GM12878 (cell line): Measurements from ENCODE around the gene PEX16. TPM values are rescaled to one million over a fixed set of nuclear protein-coding genes. Genes with fewer than 3 reads are reported as not detected.

ENCODE experiments used
- BCL11A ChIP-seq: IDR thresholded peaks from 2 replicates; pipeline ENCODE4 v1.6.1; 2011; ENCODE audit warnings: low read depth, low read length
- BMI1 ChIP-seq: fragments of 450-650 bp; IDR thresholded peaks from 2 replicates; pipeline ENCODE4 v1.6.1; 2016; ENCODE audit warnings: mild to moderate bottlenecking, moderate library complexity, borderline replicate concordance
- BRCA1 ChIP-seq: IDR thresholded peaks from 2 replicates; pipeline ENCODE4 v1.6.1; 2011; ENCODE audit warnings: low read depth, low read length, improper control_type of control experiment
- CBX3 ChIP-seq: fragments of 200-600 bp; sonication (generic); IDR thresholded peaks from 2 replicates; pipeline ENCODE4 v1.6.1; 2016; ENCODE audit warnings: low read depth, borderline replicate concordance
- EP300 ChIP-seq, 2 experiments: fragments of 150-350 bp in 1 of 2; IDR thresholded peaks; 2 replicates each; pipeline ENCODE4 v1.6.1; 2011 to 2012; ENCODE audit warnings: low read depth in 2 of 2, low read length in 2 of 2, borderline replicate concordance in 1 of 2, improper control_type of control experiment in 1 of 2, inconsistent platforms in 1 of 2; ENCODE audit not compliant: control insufficient read depth in 1 of 2
- FOXM1 ChIP-seq: IDR thresholded peaks from 2 replicates; pipeline ENCODE4 v1.6.1; 2012; ENCODE audit warnings: low read depth, mild to moderate bottlenecking, inconsistent platforms, low read length, moderate library complexity
- HDGF ChIP-seq: fragments of 450-650 bp; IDR thresholded peaks from 2 replicates; pipeline ENCODE4 v1.6.1; 2016; ENCODE audit warnings: antibody characterized with exemption
- KDM1A ChIP-seq: fragments of 200-600 bp; sonication (generic); IDR thresholded peaks from 2 replicates; pipeline ENCODE4 v1.6.1; 2016; ENCODE audit warnings: borderline replicate concordance
- MEF2B ChIP-seq: fragments of 450-650 bp; IDR thresholded peaks from 2 replicates; pipeline ENCODE4 v1.6.1; 2018; ENCODE audit warnings: mild to moderate bottlenecking, moderate library complexity; ENCODE audit not compliant: partially characterized antibody, poor library complexity, severe bottlenecking
- NFYB ChIP-seq: IDR thresholded peaks from 2 replicates; pipeline ENCODE4 v1.6.1; 2011; ENCODE audit warnings: low read depth, mild to moderate bottlenecking, low read length, improper control_type of control experiment, moderate library complexity; ENCODE audit not compliant: insufficient read depth
- PAX8 ChIP-seq: fragments of 450-650 bp; IDR thresholded peaks from 2 replicates; pipeline ENCODE4 v1.6.1; 2017; ENCODE audit warnings: mild to moderate bottlenecking, moderate library complexity
- RB1 ChIP-seq: fragments of 450-650 bp; formaldehyde crosslinking; IDR thresholded peaks from 2 replicates; pipeline ENCODE4 v1.6.1; 2017; ENCODE audit warnings: mild to moderate bottlenecking, borderline replicate concordance
- STAT3 ChIP-seq: IDR thresholded peaks from 2 replicates; pipeline ENCODE4 v1.6.1; 2011; ENCODE audit warnings: low read depth, low read length, improper control_type of control experiment
- TARDBP ChIP-seq: IDR thresholded peaks from 2 replicates; pipeline ENCODE4 v1.6.1; 2016; ENCODE audit warnings: borderline replicate concordance
- ZBED1 ChIP-seq: IDR thresholded peaks from 2 replicates; pipeline ENCODE4 v1.6.1; 2016; ENCODE audit warnings: borderline replicate concordance
- ZNF217 ChIP-seq: fragments of 450-650 bp; IDR thresholded peaks from 2 replicates; pipeline ENCODE4 v1.6.1; 2017; ENCODE audit warnings: antibody characterized with exemption, mild to moderate bottlenecking
- ZZZ3 ChIP-seq: IDR thresholded peaks from 2 replicates; pipeline ENCODE4 v1.6.1; 2011; ENCODE audit warnings: low read depth; ENCODE audit not compliant: control insufficient read depth, insufficient read length
- polyA plus RNA-seq, 11 experiments: library from polyadenylated mRNA; depleted of rRNA in 4 of 11; unstranded in 6 of 11; stranded (reverse) in 5 of 11; fragments of >200 nt; fragmentation: Nextera tagmentation in 4 of 11; fragmentation: Illumina TruSeq in 1 of 11; extraction: Ambion mirVana in 4 of 11; extraction: Trizol in 1 of 11; gene quantifications; 1 replicate in 1 of 11; 2 replicates in 10 of 11; pipeline versions ENCODE4 v1.2.1 to v1.2.3, GENCODE V29; 2011 to 2016; ENCODE audit warnings: inconsistent platforms in 2 of 11, missing spikeins in 2 of 11, low read depth in 1 of 11
- total RNA-seq, 4 experiments: library from RNA; depleted of rRNA in 3 of 4; stranded (reverse); fragments of >200 nt in 3 of 4; fragmentation: Illumina TruSeq in 1 of 4; extraction: Trizol in 1 of 4; gene quantifications; 2 replicates each; pipeline versions ENCODE4 v1.2.1 to v1.2.3, GENCODE V29; 2013 to 2021
- TF ChIP-seq, protein P1 (sequence below): fragments of 450-650 bp; IDR thresholded peaks from 2 replicates; pipeline ENCODE4 v1.6.1; 2018; ENCODE audit warnings: borderline replicate concordance, mild to moderate bottlenecking; ENCODE audit not compliant: partially characterized antibody
- TF ChIP-seq, protein P2 (sequence below): fragments of 450-650 bp; IDR thresholded peaks from 2 replicates; pipeline ENCODE4 v1.6.1; 2016; ENCODE audit warnings: mild to moderate bottlenecking, moderate library complexity, borderline replicate concordance
- TF ChIP-seq, protein P3 (sequence below), 3 experiments: IDR thresholded peaks in 2 of 3; conservative IDR thresholded peaks in 1 of 3; 2 replicates each; pipeline ENCODE4 v1.5.1; 2011; ENCODE audit warnings: low read depth in 3 of 3, low read length in 3 of 3, mild to moderate bottlenecking in 3 of 3, control low read depth in 2 of 3, moderate library complexity in 2 of 3, inconsistent platforms in 1 of 3, mixed read lengths in 1 of 3; ENCODE audit not compliant: control insufficient read depth in 2 of 3, insufficient read depth in 1 of 3; ENCODE audit errors: extremely low read depth in 1 of 3
- TF ChIP-seq, protein P4 (sequence below): fragments of 450-650 bp; IDR thresholded peaks from 2 replicates; pipeline ENCODE4 v1.6.1; 2017; ENCODE audit warnings: borderline replicate concordance

The PEX16 gene
- total and polyA plus RNA-seq, 10 of the 15 experiments (the other 5 are each of a cell fraction or from before 2014, with no cell fraction given): 1.4 to 53.5 (median 27.6) TPM

DNA sequence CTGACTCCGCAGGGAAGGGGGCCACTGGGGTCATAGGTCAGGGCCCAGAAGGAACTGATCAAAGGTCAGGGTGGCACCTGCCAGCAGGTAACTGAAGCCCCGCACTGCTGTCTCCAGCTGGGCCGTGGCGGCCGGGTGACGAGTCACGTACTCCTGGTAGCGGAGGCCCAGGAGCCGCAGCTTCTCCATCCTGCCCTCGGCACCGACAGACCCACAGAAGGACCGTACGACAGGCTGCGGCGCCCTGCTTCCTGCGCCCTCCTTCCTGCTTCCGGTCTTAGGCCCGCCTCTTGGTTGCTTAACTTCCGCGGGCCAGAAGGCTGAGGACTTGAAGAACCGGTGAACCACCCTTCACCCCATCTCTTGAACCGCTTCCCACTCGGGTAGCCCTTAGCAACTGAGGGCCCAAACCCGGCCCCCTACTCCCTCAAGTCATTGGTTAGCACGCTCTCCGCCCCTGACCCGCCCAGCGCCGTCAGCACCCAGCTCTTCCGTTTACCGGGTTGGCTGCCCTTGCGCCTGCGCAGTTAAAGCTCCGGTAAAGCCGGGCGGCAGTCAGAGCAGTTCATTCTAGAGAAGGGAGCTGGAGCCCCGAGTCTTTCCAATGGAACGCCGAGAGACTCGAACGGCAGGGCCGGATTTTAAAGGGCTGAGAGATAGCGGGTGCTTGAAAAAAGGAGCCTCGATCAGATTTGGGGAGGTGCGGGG lies at the start of gene PEX16 (continued):
- peak; percentile 87 for TF ChIP-seq BMI1
- TF ChIP-seq, protein P1, sequence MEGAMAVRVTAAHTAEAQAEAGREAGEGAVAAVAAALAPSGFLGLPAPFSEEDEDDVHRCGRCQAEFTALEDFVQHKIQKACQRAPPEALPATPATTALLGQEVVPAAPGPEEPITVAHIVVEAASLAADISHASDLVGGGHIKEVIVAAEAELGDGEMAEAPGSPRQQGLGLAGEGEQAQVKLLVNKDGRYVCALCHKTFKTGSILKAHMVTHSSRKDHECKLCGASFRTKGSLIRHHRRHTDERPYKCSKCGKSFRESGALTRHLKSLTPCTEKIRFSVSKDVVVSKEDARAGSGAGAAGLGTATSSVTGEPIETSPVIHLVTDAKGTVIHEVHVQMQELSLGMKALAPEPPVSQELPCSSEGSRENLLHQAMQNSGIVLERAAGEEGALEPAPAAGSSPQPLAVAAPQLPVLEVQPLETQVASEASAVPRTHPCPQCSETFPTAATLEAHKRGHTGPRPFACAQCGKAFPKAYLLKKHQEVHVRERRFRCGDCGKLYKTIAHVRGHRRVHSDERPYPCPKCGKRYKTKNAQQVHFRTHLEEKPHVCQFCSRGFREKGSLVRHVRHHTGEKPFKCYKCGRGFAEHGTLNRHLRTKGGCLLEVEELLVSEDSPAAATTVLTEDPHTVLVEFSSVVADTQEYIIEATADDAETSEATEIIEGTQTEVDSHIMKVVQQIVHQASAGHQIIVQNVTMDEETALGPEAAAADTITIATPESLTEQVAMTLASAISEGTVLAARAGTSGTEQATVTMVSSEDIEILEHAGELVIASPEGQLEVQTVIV: peak; percentile 85
- no peak for TF ChIP-seq ZBED1
- no peak for TF ChIP-seq CBX3
- no peak for TF ChIP-seq TARDBP
- peak; percentile 14 for TF ChIP-seq MEF2B
- TF ChIP-seq, protein P2, sequence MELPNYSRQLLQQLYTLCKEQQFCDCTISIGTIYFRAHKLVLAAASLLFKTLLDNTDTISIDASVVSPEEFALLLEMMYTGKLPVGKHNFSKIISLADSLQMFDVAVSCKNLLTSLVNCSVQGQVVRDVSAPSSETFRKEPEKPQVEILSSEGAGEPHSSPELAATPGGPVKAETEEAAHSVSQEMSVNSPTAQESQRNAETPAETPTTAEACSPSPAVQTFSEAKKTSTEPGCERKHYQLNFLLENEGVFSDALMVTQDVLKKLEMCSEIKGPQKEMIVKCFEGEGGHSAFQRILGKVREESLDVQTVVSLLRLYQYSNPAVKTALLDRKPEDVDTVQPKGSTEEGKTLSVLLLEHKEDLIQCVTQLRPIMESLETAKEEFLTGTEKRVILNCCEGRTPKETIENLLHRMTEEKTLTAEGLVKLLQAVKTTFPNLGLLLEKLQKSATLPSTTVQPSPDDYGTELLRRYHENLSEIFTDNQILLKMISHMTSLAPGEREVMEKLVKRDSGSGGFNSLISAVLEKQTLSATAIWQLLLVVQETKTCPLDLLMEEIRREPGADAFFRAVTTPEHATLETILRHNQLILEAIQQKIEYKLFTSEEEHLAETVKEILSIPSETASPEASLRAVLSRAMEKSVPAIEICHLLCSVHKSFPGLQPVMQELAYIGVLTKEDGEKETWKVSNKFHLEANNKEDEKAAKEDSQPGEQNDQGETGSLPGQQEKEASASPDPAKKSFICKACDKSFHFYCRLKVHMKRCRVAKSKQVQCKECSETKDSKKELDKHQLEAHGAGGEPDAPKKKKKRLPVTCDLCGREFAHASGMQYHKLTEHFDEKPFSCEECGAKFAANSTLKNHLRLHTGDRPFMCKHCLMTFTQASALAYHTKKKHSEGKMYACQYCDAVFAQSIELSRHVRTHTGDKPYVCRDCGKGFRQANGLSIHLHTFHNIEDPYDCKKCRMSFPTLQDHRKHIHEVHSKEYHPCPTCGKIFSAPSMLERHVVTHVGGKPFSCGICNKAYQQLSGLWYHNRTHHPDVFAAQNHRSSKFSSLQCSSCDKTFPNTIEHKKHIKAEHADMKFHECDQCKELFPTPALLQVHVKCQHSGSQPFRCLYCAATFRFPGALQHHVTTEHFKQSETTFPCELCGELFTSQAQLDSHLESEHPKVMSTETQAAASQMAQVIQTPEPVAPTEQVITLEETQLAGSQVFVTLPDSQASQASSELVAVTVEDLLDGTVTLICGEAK: peak; percentile 95
- no peak for TF ChIP-seq STAT3
- TF ChIP-seq, protein P3, sequence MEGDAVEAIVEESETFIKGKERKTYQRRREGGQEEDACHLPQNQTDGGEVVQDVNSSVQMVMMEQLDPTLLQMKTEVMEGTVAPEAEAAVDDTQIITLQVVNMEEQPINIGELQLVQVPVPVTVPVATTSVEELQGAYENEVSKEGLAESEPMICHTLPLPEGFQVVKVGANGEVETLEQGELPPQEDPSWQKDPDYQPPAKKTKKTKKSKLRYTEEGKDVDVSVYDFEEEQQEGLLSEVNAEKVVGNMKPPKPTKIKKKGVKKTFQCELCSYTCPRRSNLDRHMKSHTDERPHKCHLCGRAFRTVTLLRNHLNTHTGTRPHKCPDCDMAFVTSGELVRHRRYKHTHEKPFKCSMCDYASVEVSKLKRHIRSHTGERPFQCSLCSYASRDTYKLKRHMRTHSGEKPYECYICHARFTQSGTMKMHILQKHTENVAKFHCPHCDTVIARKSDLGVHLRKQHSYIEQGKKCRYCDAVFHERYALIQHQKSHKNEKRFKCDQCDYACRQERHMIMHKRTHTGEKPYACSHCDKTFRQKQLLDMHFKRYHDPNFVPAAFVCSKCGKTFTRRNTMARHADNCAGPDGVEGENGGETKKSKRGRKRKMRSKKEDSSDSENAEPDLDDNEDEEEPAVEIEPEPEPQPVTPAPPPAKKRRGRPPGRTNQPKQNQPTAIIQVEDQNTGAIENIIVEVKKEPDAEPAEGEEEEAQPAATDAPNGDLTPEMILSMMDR (IDR thresholded peaks at IDR 0.05 in 2 of 3, conservative IDR thresholded peaks at IDR 0.05 in 1 of 3; ENCODE audit: control insufficient read depth in 2 of 3, extremely low read depth in 1 of 3, insufficient read depth in 1 of 3, low read depth in 3 of 3, low read length in 3 of 3): no peak
- no peak for TF ChIP-seq BCL11A
- TF ChIP-seq BRCA1: no peak
- TF ChIP-seq EP300 (IDR thresholded peaks at IDR 0.05; ENCODE audit: borderline replicate concordance in 1 of 2, control insufficient read depth in 1 of 2, low read depth in 2 of 2, low read length in 2 of 2): no peak; a peak in 1 of 4 replicates
- peak; percentile 74; the same call in 1 of the 2 replicates for TF ChIP-seq HDGF
- TF ChIP-seq ZNF217: no peak
- TF ChIP-seq KDM1A: no peak
- no peak for TF ChIP-seq RB1
- no peak for TF ChIP-seq PAX8
- no peak for TF ChIP-seq FOXM1
- TF ChIP-seq, protein P4, sequence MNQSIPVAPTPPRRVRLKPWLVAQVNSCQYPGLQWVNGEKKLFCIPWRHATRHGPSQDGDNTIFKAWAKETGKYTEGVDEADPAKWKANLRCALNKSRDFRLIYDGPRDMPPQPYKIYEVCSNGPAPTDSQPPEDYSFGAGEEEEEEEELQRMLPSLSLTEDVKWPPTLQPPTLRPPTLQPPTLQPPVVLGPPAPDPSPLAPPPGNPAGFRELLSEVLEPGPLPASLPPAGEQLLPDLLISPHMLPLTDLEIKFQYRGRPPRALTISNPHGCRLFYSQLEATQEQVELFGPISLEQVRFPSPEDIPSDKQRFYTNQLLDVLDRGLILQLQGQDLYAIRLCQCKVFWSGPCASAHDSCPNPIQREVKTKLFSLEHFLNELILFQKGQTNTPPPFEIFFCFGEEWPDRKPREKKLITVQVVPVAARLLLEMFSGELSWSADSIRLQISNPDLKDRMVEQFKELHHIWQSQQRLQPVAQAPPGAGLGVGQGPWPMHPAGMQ: no peak
- TF ChIP-seq NFYB: peak; percentile 72
- no peak for TF ChIP-seq ZZZ3
